ENCODE measurements around the gene SYT1. TPM values are rescaled to one million over a fixed set of nuclear protein-coding genes. Genes with fewer than 3 reads are reported as not detected.

Gene SYT1
- total and polyA plus RNA-seq, 2 donors (not counting 3 experiments of a cell fraction or from before 2014, with no cell fraction given): 3.2 to 15.3 TPM

DNA sequence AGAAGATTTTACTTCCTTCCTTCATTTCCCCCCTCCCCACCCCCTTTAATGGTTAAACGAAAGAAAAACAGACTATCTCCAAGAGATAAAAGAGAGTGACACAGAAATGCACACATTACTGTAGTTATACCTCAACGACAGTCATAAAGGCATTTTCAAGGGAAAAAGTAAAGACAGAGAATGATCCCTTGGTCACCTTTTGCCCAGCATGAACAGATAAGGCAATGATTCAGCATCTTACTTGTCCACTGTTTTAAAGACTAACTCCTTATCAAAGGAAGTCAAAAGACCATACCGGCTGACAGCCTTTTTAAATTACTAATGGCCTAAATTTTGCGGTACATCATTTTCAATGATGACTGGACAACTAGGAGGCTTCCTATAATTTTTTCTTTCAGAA lies 499.6 kb downstream of the SYT1 start:
- no peak overlapping the region for H3K4me2 ChIP-seq (ENCODE audit: insufficient read depth, low read length)
- no peaks in the 10 kb centered on the region for H3K9me1 ChIP-seq (replicated peaks; ENCODE audit: control insufficient read depth, extremely low read depth, insufficient read depth, low read length)
- no TSS peak for BruUV-seq (replicated peaks)
- no peaks in the 10 kb centered on the region for H4K20me1 ChIP-seq (replicated peaks; ENCODE audit: control insufficient read depth, extremely low read depth, insufficient read depth, low read length)
- FAIRE-seq: no peak
- intact Hi-C loops (cut with micrococcal nuclease): no loop called here
- POLR2A ChIA-PET: no interaction called here
- no peaks in the 10 kb centered on the region for H3K27me3 ChIP-seq (ENCODE audit: control insufficient read depth in 2 of 2, insufficient read depth in 2 of 2, low read length in 2 of 2)
- TF ChIP-seq FOS (IDR thresholded peaks at IDR 0.05; ENCODE audit: borderline replicate concordance, insufficient read depth, low read length) (no peak), JUN (IDR thresholded peaks at IDR 0.05; ENCODE audit: borderline replicate concordance, insufficient read depth, insufficient read length, low read depth) (no peak), POLR2A (IDR thresholded peaks at IDR 0.05; ENCODE audit: low read depth, low read length) (no peak), MYC (IDR thresholded peaks at IDR 0.05; ENCODE audit: low read depth, low read length) (no peak), GATA2 (IDR thresholded peaks at IDR 0.05; ENCODE audit: insufficient read depth, insufficient read length, low read depth, low read length) (peak; percentile 18), EZH2 (IDR thresholded peaks at IDR 0.05; ENCODE audit: borderline replicate concordance, low read depth, low read length, severe bottlenecking) (no peak)
- TF ChIP-seq, protein P1, sequence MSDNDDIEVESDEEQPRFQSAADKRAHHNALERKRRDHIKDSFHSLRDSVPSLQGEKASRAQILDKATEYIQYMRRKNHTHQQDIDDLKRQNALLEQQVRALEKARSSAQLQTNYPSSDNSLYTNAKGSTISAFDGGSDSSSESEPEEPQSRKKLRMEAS (IDR thresholded peaks at IDR 0.05; ENCODE audit: insufficient read depth, insufficient read length): no peak
- CTCF ChIA-PET: interaction anchor here (0.6 kb wide), 1 partner anchor 242 kb away, joined by 4 read pairs; no protein-coding TSS in a partner anchor
- H3K27ac ChIP-seq (ENCODE audit: insufficient read depth, low read depth, low read length): no peak overlapping the region
- H3K9me3 ChIP-seq (replicated peaks; ENCODE audit: control insufficient read depth, insufficient read depth, low read length): no peaks in the 10 kb centered on the region
- DNase-seq (ENCODE audit: low read depth, low spot score): no peak
- H3K79me2 ChIP-seq (ENCODE audit: control insufficient read depth, insufficient read depth, low read length): no peaks in the 10 kb centered on the region
- no peak overlapping the region for H3K9ac ChIP-seq (replicated peaks; ENCODE audit: extremely low read depth, insufficient read depth, low read length)
- H2AFZ ChIP-seq (ENCODE audit: low read depth, low read length): peak overlapping the region; percentile 51
- H3K4me1 ChIP-seq (ENCODE audit: control insufficient read depth, extremely low read depth, insufficient read depth, low read length): peaks cover 8% of the 10 kb centered on the region
- H3K4me3 ChIP-seq (replicated peaks in 1 of 3; ENCODE audit: insufficient read depth in 1 of 3, low read depth in 1 of 3, low read length in 3 of 3): no peak overlapping the region
- no peaks in the 10 kb centered on the region for H3K36me3 ChIP-seq (ENCODE audit: control insufficient read depth in 2 of 2, extremely low read depth in 1 of 2, insufficient read depth in 2 of 2, low read length in 2 of 2)
- dilution Hi-C loops (cut with MboI; ENCODE audit: extremely low pct_ligation_motif_present, low sequenced_read_pairs): no loop called here

DNA sequence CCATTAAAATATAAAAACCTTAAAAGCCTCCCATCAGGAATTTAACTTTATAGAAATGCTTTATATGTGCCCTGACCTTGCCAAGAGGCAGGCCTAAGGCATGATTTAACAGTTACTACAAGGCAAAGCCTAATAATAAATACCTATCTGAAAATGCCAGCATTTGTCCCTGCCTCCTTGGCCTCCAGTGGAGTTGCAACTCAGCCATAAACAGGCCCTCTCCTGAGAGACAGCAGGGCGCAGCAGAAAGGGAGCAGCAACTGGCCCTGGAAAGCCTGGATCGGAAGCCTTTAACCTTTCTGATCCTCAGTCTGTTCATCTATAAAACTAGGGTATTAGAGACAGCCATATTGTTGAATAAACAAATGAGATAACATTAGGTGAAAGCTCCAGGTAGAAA lies 501.8 kb downstream of the SYT1 start:
- Histone ChIP-seq H3K4me2 (ENCODE audit: insufficient read depth, low read length) (no peak overlapping the region), H3K9ac (replicated peaks; ENCODE audit: extremely low read depth, insufficient read depth, low read length) (no peak overlapping the region), H3K79me2 (ENCODE audit: control insufficient read depth, insufficient read depth, low read length) (no peaks in the 10 kb centered on the region), H3K36me3 (ENCODE audit: control insufficient read depth in 2 of 2, extremely low read depth in 1 of 2, insufficient read depth in 2 of 2, low read length in 2 of 2) (no peaks in the 10 kb centered on the region), H2AFZ (ENCODE audit: low read depth, low read length) (no peak overlapping the region), H4K20me1 (replicated peaks; ENCODE audit: control insufficient read depth, extremely low read depth, insufficient read depth, low read length) (no peaks in the 10 kb centered on the region), H3K4me1 (ENCODE audit: control insufficient read depth, extremely low read depth, insufficient read depth, low read length) (peaks cover 10% of the 10 kb centered on the region), H3K4me3 (replicated peaks in 1 of 3; ENCODE audit: insufficient read depth in 1 of 3, low read depth in 1 of 3, low read length in 3 of 3) (no peak overlapping the region), H3K9me1 (replicated peaks; ENCODE audit: control insufficient read depth, extremely low read depth, insufficient read depth, low read length) (no peaks in the 10 kb centered on the region), H3K27ac (ENCODE audit: insufficient read depth, low read depth, low read length) (no peak overlapping the region), H3K27me3 (ENCODE audit: control insufficient read depth in 2 of 2, insufficient read depth in 2 of 2, low read length in 2 of 2) (no peaks in the 10 kb centered on the region), H3K9me3 (replicated peaks; ENCODE audit: control insufficient read depth, insufficient read depth, low read length) (no peaks in the 10 kb centered on the region)
- intact Hi-C loops (cut with micrococcal nuclease) (no loop called here), dilution Hi-C loops (cut with MboI; ENCODE audit: extremely low pct_ligation_motif_present, low sequenced_read_pairs) (no loop called here)
- TF ChIP-seq, protein P1 (IDR thresholded peaks at IDR 0.05; ENCODE audit: insufficient read depth, insufficient read length): no peak
- CTCF ChIA-PET: interaction anchor here (0.6 kb wide), 2 partner anchors 193 to 1881 kb away, joined by 3 to 4 read pairs; no protein-coding TSS in a partner anchor
- POLR2A ChIA-PET: no interaction called here
- FAIRE-seq (no peak), DNase-seq (ENCODE audit: low read depth, low spot score) (no peak)
- BruUV-seq (replicated peaks): no TSS peak

Measured in endothelial cell of umbilical vein (primary cell).